NCI-H2196 treated with DMSO at 0.1 percent for 48 hours (cell line): ENCODE measurements around the gene OAS3.

Experiments
- DNase-seq: peaks from one replicate; lab custom pipeline; 2025; ENCODE audit not compliant: unreplicated experiment; lab: John Stamatoyannopoulos, UW

The OAS3 gene

DNA sequence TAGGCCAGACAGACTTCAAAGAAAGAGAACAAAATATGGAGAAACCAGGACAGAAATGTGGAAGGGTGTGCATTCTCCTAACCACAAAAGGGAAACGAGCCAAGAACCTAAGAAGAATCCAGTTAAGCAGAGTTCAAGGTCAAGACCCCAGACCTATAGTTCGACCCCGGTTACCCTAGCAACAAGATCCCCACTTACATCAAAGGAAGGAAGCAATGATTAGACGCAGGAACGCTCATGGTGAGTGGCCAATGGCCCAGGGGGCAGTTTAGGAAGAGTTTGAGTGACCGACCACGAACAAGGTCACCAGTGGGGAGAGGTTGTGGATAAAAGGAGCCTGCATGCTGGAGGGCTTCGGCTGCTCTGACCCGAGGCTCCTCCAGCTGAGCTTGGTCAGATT is 76.3 kb downstream of the OAS3 start:
- no peak for DNase-seq

DNA sequence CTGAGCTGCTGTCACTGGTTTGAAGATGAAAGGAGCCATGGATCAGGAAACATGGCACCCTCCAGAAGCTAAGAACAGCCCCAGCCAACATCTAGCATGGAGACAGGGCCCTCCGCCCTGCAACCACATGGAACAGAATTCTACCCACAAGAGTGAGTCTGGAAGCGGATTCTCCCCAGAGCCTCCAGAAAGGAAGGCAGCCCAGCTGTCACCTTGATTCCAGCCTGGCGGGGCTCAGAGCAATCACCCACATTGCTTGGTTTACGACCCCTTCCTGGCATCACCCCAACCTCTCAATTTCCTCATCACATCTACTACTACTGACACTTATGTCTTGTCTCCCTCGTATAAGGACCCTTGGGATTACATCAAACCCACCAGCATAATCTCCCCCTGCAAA is 78.5 kb downstream of the OAS3 start:
- no peak for DNase-seq

- DNase-seq: no peak
Observed at GRCh38 chr12:113019025-113019424, 80.8 kb downstream of the OAS3 start.

DNA sequence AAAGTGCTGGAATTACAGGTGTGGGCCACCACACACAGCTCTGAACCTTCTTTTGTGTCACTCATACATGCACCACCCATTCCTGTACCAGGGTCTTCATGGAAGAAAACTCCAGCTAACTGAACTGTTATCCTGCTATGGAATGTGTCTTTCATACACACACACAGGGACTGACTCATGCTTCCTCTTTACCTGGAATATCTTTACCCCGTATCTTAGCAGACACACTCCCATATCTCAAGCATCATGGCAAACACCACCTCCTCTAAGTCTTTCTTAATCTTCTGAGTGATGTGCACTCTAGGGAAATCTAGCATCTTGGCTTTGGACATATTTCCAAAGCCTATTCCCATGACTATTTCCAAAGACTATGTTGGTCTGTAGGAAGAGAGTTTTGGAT is 83.2 kb downstream of the OAS3 start:
- no peak for DNase-seq
